ENCODE data around the gene LRP6.
"Not testable (repeated sequence)": the region's sequence is repeated elsewhere in the genome, so short reads cannot be mapped to it uniquely, and the experiment has no call there.

The LRP6 gene

DNA sequence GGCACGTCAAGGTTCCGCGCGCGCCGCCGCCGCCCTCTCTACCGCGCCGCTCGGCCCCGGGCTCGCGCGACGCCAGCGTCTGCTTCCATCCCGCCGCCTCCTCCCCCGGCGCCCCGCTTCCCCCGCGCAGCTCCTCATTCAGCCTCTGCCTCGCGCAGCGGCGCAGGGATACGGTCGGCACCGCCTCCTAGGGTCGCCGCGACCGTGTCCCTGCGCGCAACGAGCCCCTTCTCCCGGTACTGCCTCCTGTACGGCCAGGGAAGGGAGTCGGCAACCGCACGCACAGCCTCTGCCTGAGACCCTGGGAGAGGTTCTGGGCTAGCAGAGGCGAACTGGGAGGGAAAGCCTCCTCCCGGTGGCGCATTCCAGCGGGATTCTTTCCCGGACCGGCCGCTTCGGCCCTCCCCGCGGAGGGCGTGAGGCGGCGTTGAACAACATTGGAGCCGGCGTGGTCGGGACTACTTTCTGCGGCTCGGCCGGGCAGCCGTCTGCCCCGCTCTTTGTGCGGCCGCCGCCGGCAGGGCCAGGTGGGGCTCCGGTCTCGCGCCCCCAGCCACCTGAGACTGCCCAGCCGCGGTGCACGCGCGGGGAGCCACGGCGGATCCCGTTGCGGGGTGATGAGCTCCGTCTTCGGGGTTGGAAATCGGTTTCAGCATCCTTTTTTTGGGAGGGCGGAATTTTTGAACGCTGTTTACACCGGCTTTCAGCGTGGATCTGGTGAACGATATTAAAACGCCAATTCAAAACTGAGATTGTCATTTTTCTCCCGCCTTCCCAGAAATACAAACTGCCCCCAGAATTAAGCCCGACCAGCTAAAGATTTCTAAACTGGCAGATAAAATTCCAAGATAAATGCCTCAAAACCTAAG lies at the start of gene LRP6:
LRP6 (minus strand) TSS at position 172 of the 869 bp plus-strand sequence. CDS start 309 bp downstream, outside the sequence.
- peak; percentile 88 for DNase-seq (ENCODE audit: low read depth, low spot score)

DNA sequence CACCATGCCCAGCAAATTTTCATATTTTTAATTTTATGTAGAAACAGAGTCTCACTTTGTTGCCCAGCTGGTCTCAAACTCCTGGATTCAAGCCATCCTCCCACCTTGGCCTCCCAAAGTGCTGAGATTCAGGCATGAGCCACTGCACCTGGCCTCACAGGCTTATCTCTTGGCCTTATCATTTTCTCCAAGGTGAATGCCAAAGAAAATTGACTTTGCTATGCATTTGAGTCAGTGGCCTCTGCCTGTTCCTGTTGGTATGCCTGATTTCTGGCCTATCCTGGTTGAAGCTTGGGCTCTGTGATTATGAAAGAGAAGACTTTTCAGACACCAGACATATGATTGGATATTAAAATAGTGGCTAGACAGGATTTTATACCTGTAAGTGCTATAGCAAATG lies 49.0 kb upstream of the LRP6 start:
- no peak for DNase-seq (ENCODE audit: low read depth, low spot score)

DNA sequence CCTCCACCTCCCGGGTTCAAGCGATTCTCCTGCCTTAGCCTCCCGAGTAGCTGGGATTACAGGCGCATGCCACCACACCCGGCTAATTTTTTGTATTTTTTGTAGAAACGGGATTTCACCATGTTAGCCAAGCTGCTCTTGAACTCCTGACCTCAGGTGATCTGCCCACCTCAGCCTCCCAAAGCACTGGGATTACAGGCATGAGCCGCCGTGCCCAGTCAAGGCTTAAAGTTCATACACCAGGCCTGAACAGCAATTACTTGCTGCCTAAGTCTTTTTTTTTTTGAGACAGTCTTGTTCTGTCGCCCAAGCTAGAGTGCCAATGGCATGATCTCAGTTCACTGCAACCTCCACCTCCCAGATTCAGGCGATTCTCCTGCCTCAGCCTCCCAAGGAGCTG lies 43.9 kb upstream of the LRP6 start:
- not testable (repeated sequence) for DNase-seq (ENCODE audit: low read depth, low spot score)

DNA sequence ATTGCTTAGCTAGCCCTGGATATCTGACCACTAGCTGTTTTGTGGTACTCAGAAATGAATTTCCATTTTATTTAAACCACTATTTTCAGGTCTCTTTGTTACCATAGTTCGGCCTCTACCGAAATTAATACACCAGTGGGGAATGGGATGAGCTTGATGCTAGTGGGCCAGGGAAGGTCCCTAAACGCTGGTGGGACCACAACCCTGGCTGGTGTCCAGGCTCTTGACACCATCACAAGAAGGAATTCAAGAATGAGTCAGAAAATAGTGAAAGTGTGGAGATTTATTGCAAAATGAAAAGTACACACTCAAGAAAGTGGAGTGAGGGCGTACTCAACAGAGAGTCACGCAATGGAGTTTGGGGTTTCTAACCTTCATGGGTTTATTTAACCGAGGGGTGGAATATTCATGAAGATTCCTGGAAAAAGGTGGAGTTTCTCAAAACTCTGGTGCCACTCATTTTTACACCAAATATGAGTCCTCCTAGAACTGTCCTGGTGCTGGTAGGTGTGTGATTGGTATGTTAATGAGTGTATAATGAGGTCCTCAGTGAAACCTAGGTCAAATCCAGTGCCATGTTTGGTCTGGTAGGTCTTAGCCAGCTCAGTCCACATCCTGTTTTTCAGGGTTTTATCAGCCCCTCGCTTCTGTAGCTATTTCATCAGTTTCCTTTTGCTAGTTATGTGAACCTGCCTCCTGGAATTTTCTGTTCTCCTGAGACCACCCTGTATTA lies 38.9 kb upstream of the LRP6 start:
- DNase-seq (ENCODE audit: low read depth, low spot score), result no peak

DNA sequence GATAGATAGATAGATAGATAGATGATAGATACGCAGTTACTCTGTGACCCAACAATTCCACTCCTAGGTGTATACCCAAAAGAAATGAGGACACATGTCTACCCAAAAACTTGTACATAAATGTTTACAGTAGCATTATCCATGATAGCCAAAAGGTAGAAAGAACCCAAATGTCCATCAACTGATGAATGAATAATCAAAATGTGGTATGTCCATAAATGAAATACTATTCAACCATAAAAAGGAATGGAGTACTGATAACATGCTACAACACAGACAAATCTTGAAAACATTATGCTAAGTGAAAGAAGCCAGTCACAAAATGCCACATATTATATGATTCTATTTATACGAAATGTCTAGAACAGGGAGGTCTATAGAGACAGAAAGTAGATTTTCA lies 36.1 kb upstream of the LRP6 start:
- DNase-seq (ENCODE audit: low read depth, low spot score), result no peak

DNA sequence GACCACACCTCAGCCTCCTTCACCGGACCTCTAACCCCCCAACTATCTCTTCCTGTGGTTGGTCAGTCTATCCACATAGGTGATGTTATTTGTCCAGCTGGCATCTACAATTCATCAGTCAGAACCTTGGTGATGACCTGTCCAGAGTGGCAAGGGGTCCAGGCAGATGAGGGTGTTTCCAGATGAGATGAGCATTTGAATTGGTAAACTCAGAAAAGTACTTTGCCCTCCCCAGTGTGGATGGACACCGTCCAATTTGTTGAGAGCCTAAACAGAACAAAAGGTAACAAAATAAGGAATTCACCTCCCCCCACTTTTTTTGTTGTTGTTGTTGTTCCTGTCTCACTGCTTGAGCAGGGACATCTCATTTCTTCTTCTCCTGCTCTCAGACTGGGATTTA lies 34.3 kb upstream of the LRP6 start:
- no peak for DNase-seq (ENCODE audit: low read depth, low spot score)

DNA sequence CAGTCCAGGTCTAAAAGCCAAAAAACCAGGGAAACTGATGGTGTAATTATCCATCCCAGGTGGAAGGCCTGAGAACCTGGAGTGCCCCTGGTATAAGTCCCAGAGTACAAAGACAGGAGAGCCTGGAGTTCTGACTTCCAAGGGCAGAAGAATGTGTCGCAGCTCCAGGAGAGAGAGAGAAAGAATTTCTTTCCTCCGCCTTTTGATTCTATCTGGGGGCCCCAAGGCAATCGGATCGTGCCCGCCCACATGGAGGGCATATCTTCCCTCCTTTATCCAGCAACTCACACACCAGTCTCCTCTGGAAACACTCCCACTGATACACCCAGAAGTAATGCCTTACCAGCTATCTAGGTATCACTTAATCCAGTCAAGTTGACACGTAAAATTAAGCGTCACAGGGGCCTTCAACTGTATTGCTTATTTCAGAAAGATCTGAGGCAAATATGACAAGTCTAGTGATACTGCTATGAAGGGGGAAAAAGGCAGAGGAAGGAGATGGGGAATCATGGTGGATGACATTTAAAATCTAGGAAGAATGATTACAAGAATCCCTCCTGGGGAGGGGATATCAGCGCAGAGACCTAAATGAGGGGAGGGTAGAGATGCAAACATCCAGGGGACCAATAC lies 30.5 kb upstream of the LRP6 start:
- DNase-seq (ENCODE audit: low read depth, low spot score), result no peak

DNA sequence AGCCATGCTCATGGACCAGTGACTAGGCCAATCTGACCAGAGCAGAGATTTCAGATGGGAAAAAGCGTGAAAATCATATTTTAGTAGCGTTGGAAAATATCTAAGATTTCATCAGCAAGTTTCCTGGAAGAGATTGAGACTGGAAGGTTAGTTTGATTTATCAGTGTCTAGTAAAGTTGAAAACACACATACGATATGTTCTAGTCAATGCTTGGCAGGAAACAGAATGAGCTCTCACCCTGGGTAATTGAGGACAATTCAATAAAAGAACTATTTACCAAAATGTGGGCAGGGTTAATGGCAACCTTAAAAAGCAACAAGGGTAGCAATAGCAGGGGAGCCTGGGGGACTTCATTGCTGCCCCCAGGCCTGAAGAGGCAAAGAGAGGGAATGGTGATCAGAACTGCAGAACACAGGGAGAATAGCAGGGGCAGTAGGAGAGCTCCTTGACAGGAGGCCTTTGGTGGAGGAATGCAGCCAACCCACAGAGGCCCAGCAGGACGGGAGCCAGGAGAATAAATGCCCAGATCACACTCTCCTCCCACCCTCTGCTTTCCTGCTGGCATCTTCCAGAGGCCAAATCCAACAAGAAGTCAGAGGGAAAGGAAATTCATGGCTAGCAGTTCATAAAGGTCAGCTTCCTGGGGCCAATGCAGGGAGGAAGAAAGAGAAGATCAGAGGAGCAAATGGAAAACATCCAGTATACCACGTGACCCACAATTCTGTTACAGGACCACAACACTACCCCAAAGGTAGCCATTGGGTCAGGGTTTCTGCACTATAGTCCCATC lies 27.6 kb upstream of the LRP6 start:
- DNase-seq (ENCODE audit: low read depth, low spot score), result no peak

DNA sequence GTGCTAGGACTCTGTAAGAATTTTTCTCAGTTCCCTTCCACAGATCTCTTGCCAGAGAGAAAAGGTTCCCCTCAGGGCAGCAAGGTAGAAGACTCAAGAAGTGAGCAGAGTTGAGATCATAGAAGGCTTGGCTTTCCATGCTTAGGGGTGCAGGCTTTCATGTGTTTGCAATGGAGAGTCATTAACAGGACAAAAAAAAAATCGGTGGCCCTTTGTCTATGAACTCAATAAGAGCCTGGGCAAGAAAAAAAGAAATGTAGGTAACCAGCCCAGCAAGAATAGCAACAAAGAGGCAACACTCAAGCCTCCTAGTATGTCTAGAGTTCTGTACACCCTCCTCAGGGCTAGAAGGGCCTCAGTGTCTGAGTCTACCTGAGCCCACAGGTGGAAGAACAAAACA lies 23.4 kb upstream of the LRP6 start:
- DNase-seq (ENCODE audit: low read depth, low spot score), result no peak

DNA sequence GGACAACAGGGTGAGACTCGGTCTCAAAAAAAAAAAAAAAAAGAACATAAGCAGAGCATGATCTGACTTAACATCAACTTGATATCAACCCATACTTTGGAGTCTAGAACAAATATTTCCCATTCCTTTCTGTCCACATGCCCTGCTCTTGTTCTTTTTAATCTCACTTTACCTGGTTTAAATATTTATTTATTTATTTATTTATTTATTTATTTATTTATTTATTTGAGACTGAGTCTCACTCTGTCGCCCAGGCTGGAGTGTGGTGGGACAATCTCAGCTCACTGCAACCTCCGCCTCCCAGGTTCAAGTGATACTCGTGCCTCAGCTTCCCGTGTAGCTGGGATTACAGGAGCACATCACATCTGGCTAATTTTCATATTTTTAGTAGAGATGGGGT lies 19.6 kb upstream of the LRP6 start:
- no peak for DNase-seq (ENCODE audit: low read depth, low spot score)

DNA sequence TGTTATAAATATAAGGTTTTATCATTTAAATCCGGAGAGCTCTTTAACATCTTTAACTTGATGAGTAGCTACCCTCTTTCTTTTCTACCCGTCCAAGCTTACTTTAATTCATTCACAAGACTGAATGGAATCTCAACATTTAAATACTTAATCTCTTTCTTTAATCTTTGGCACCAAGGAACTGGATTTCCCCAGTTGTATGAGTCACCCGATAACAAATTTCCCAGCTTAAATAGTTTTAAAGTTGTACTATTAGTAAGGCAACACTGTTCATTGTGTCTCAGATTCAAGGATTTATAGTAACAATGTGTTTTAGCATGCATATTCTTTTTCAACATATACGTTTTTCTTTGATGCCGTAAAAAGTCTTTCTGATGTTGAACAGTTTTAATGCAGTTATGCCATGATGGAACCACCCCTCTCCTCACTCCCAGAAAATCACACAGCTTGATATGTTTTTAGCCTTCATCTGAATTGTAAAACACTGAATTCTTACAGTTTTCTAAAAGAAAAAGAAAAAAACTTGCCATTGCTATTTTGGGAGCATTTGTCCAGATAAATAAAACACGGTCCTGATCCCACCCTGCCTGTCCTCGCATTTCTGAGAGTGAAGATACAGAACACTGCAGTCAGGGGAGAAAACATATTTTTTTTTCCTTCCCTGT lies 16.0 kb upstream of the LRP6 start:
- no peak for DNase-seq (ENCODE audit: low read depth, low spot score)

DNA sequence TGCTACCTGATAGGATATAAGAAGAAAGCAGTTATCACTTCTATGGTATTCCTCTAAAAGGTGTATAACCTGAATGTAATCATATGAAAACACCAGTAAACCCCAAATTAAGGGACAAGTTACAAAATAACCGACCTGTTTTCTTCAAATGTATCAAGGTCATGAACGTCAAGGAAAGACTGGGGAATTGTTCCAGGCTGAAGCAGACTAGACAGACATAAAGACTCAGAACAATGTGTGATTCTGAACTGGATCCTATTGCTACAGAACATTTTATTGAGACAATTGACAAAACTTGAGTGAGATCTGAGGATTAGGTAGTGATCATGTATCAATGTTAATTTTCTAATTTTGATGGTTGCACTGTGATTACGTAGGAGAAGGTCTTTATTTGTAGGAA lies 15.4 kb upstream of the LRP6 start:
- no peak for DNase-seq (ENCODE audit: low read depth, low spot score)

DNA sequence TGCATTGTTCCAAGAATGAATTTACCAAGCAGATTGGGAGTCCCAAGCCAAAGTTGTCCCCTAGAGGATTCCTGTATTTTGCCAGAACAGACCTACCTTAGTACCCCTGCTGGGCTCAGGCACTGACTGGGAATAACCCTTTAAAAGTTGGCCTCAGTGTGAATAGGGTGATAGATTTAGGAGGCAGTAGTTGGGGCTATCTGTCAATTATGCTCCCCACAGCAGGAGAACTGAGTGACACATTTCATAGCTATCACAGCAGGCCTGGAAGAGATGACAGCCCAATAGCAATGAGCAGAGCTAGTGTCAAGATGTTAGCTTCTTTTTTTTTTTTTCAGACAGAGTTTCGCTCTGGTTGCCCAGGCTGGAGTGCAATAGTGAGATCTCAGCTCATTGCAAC lies 14.3 kb upstream of the LRP6 start:
- DNase-seq (ENCODE audit: low read depth, low spot score), result no peak

DNA sequence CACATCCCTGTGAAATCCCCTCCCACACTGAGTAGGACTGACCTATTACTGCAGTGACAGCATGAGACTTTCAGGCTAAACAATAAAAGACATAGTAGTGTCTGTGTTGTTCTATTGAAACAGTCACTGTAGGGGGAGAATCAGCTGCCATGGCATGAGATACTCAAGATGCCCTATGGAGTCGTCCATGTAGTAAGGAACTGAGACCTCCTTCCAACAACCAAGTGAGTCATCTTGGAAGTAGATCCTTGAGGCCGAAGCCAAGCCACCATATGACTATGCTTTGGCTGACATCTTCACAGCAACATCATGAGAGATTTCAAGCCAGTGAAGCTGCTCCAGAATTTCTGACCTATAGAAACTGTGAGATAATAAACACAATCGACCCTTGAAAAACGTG lies 12.1 kb upstream of the LRP6 start:
- DNase-seq (ENCODE audit: low read depth, low spot score), result no peak

DNA sequence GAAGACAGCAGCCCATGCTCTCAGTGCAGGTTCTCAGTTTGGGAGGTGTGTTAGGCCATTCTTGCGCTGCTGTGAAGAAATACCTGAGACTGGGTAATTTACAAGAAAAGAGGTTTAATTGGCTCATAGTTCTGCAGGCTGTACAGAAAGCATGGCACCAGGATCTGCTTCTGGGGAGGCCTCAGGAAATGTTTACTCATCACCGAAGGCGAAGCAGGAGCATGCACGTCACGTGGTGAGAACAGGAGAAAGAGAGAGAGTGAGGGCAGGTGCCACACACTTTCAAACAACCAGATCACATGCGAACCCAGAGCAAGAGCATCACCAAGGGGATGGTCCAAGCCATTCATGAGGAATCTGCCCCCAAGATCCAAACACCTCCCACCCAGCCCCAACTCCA lies 9.0 kb upstream of the LRP6 start:
- DNase-seq (ENCODE audit: low read depth, low spot score), result no peak

DNA sequence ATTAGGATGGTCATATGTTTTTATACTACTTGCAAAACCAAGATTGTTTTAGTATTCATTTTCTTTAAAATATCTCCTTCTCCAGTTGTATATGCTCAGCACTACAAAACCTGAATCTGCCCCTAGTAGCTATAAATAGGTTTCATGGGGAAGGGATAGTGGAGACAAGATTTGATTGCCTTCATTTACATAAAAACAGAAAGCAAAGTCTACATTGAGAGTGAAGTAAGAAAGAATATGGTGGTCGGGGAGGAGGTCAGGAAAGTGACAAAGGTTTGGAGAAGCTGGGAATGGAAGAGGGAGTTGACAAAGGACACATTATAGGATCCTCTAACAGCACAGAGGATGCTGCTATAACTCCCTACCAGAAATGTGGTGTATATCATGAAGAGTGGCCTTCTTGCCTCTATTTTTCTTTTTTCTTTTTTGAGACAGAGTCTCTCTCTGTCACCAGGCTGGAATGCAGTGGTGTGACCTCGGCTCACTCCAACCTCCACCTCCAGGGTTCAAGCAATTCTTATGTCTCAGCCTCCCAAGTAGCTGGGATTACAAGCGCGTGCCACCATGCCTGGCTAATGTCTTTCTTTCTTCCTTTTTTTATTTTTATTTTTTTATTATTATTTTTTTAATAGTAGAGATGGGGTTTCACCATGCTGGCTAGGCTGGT lies 6.6 kb upstream of the LRP6 start:
- DNase-seq (ENCODE audit: low read depth, low spot score), result no peak

DNA sequence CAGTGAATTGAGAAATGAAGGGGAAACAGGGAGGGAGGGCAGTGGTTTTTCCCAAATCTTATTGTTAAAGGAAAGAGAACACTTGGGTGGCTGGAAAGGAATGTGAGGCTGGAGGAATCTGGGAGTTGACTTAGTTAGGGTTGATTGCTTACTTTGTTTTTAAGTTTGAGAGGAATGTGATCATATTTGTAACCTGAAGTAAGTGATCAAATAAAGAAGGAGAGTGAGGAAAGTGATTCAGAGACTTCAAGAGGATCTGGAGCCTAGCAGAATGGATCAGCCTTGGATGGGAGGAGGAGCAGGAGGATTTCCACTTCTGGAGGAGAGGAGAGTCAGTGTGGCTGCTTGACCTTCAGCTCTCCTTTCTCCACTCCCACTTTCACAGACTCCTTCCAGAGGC lies 6.0 kb upstream of the LRP6 start:
- DNase-seq (ENCODE audit: low read depth, low spot score), result no peak

DNA sequence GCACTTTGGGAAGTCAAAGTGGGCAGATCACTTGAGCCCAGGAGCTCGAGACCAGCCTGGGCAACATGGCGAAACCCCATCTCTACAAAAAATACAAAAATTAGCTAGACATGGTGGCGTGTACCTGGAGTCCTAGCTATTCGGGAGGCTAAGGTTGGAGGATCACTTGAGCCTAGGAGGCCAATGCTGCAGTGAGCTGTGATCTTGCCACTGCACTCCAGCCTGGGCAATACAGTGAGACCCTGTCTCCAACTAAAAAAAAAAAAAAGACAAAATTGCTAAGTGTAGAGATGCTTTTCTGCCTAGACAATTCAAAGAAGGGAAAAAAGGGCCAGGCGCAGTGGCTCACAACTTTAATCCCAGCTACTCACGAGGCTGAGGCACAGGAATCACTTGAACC lies 3.4 kb upstream of the LRP6 start:
- DNase-seq (ENCODE audit: low read depth, low spot score), result no peak

DNA sequence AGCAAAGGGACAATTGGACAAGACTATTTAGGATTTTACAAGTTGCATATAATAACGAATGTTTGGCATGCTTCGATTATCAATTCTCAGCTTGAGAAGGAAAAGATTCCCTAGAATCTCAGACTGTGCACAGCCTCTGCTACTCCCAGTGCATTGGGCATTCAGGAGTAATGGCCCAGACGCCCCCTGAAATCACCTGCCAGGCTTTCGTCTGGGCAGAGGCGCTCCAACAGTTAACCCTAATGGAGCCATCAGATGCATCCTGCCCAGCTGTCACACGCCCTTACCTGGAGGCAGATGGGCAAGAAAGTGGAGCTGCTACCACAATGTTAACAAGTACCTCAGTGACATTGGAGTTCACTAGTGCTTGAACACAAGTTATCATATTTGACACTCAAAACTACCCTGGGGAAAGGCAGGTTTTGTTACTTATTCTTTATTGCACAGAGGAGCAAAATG lies 927 bp upstream of the LRP6 start:
- DNase-seq (ENCODE audit: low read depth, low spot score), result no peak

DNA sequence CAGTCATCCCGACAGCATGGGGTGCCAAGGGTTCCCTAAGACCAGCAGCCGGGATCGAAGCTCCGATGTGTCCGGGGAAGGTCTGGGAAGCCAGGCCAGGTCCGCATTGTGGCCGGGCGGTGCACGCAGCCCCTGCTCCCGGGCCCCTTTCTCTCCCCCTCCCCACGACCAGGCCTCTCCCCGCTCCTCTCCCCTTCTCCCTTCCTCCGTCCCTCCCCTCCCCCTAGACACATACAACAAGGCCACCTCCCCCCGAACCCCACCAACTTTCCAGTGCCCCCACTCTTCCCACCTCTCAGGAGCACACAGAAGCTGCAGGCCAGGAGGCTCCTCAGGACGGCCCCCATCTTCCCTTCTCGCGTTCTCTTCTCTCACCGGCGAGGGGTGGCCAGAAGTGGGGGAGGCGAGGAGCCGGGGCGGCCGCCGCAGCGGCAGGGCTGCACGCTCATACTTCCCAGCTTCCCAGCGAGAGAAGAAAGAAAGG lies 413 bp downstream of the LRP6 start:
- DNase-seq (ENCODE audit: low read depth, low spot score), result no peak
